AG04449 (cell line): Measurements from ENCODE around the gene PLXDC2.

Experiments
- CTCF ChIA-PET: fragments of 350-600 bp; formaldehyde crosslinking; extraction: SDS; loops from one replicate; lab custom pipeline; 2021; ENCODE audit warnings: antibody characterized with exemption; lab: Yijun Ruan, JAX
- POLR2A ChIA-PET: fragments of 400-600, 350-600 bp; formaldehyde crosslinking; extraction: SDS; loops from one replicate; lab custom pipeline; 2020; ENCODE audit warnings: antibody characterized with exemption, inconsistent platforms; lab: Yijun Ruan, JAX
- DNase-seq: peaks from one replicate; pipeline ENCODE4 v3.0.0-alpha.2; 2010; ENCODE audit warnings: low read depth, low spot score
- H3K4me3 ChIP-seq: 2 replicates; pipeline ENCODE4 v1.5.1; 2011; ENCODE audit warnings: low read depth, mild to moderate bottlenecking, control low read depth, low read length
- TF ChIP-seq, protein P1 (sequence below): IDR thresholded peaks from one replicate; pipeline ENCODE4 v1.5.1; 2011; ENCODE audit warnings: mild to moderate bottlenecking, moderate library complexity, low read length, control low read depth, inconsistent platforms; ENCODE audit not compliant: insufficient read depth; ENCODE audit errors: missing control alignments

Gene PLXDC2

DNA sequence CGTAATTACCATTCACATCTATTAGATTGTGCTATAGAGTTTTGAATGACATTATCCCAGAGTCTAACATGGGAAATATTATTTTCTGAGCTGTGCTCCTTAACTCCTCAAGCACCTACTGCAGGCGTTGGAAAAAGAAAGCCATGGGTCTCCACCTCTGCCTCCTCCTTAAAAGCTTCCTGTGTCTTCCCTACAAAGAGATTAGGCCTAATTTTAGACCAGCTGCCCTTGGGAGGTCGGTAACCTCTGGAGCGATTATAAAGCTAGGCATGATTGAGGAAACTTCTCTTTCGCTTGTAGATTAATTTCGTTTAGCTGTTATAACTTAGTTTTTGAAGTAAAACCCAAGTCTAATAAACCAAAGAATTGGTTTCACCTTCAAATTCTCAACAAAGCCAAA is 75.2 kb downstream of the PLXDC2 start:
- CTCF ChIA-PET = no interaction called here
- DNase-seq = no peak
- H3K4me3 ChIP-seq = no peak overlapping the region
- TF ChIP-seq, protein P1, sequence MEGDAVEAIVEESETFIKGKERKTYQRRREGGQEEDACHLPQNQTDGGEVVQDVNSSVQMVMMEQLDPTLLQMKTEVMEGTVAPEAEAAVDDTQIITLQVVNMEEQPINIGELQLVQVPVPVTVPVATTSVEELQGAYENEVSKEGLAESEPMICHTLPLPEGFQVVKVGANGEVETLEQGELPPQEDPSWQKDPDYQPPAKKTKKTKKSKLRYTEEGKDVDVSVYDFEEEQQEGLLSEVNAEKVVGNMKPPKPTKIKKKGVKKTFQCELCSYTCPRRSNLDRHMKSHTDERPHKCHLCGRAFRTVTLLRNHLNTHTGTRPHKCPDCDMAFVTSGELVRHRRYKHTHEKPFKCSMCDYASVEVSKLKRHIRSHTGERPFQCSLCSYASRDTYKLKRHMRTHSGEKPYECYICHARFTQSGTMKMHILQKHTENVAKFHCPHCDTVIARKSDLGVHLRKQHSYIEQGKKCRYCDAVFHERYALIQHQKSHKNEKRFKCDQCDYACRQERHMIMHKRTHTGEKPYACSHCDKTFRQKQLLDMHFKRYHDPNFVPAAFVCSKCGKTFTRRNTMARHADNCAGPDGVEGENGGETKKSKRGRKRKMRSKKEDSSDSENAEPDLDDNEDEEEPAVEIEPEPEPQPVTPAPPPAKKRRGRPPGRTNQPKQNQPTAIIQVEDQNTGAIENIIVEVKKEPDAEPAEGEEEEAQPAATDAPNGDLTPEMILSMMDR = no peak
- POLR2A ChIA-PET = no interaction called here

DNA sequence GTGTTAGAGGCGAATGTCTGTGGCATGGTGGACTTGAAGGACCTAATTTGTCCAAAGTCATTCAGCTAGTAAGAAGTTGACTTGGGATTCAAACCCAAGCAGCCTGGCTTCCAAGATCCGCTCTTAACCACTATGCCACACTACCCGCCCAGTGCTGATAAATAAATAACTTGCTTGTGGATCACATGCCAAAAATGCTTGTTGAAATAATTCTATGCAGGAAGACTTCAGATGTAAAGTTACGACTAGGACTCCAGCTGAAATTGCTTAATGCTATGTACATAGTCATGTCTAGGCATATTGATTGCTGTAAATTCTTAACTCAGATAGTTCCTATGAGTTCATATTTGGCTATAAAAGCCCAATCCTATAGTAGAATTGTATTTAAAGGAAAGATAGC is 76.0 kb downstream of the PLXDC2 start:
- TF ChIP-seq, protein P1 = no peak
- ChIA-PET CTCF (no interaction called here), POLR2A (no interaction called here)
- no peak for DNase-seq
- no peak overlapping the region for H3K4me3 ChIP-seq

DNA sequence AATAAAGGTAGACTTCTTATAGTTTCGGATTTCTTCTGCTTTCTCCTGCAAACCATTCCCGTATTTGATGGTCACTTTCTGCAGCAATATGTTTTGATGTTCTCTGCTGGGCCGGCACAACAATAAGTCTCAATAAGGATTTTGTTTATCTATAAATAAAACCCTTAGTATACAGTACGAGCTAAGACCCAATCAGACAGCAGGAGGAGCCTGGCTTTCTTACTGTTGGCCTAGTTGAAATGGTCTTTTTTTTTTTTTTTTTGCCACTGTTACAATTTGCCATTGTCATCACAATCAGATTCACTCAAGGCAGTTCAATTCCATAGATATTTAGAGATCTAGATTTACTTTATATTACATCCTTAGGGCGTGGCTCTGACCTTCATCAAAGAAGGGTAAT is 76.4 kb downstream of the PLXDC2 start:
- CTCF ChIA-PET = no interaction called here
- no peak for DNase-seq
- POLR2A ChIA-PET = no interaction called here
- no peak overlapping the region for H3K4me3 ChIP-seq
- TF ChIP-seq, protein P1 = no peak

DNA sequence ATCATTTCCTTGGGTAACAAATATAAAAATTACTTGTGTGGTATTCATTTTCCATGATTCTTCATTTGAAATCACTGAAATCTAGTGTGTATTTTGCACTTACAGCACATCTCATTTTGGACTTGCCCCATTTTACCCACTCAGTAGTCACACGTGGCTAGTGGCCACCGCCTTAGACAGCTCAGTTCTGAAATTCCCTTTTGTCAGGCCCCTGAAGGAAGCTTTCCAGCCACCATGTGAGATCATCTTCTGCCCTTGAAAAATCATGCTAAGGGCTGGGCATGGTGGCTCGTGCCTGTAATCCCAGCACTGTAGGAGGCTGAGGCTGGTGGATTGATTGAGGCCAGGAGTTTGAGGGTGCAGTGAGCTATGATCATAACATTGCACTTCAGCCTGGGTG is 79.3 kb downstream of the PLXDC2 start:
- H3K4me3 ChIP-seq = no peak overlapping the region
- CTCF ChIA-PET = no interaction called here
- TF ChIP-seq, protein P1 = no peak
- DNase-seq = no peak
- POLR2A ChIA-PET = no interaction called here

DNA sequence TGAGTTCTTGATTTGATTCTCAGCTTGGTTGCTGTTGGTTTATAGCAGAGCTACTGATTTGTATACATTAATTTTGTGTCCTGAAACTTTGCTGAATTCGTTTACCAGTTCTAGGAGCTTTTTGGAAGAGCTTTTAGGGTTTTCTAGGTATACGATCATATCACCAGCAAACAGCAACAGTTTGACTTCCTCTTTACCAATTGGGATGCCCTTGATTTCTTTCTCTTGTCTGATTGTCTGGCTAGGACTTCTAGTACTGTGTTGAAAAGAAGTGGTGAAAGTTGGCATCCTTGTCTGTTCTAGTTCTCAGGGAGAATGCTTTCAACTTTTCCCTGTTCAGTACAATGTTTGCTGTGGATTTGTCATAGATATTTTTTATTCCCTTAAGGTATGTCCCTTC is 86.2 kb downstream of the PLXDC2 start:
- H3K4me3 ChIP-seq = no peak overlapping the region
- CTCF ChIA-PET = no interaction called here
- POLR2A ChIA-PET = no interaction called here
- DNase-seq = no peak
- TF ChIP-seq, protein P1 = no peak

DNA sequence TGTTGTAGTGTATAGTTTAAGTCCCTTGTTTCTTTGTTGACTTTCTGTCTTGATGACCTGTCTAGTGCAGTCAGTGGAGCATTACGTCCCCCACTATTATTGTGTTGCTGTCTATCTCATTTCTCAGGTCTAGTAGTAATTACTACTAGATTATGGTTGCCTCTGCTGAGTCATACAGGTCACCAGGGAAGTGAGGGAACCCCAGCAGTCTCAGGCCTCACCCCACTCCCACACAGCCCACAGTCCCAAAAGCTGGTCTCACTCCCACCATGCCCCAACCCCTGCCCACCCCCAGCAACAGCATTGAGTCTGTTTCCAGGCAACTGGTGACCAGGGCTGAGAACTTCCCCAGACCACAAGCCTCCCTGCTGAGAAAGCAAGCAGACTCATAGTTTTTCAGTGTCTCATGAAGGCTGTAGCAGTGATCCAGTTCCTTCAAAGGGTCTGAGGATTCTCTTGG is 88.0 kb downstream of the PLXDC2 start:
- DNase-seq = no peak

More for the DNA sequence above, 88.0 kb downstream of the PLXDC2 start:
- ChIA-PET CTCF (no interaction called here), POLR2A (no interaction called here)
- TF ChIP-seq, protein P1 = no peak
- no peak overlapping the region for H3K4me3 ChIP-seq
